MM.1S (cell line): Measurements from ENCODE around the gene KDSR.

Experiments
- EZH2 ChIP-seq: fragments of 300-600 bp; sonication (generic); optimal IDR thresholded peaks from 2 replicates; pipeline ENCODE3; 2017; ENCODE audit warnings: low read depth, mild to moderate bottlenecking, antibody characterized with exemption, low read length, mixed read lengths
- EZH2phosphoT487 ChIP-seq: fragments of 300-600 bp; sonication (generic); IDR thresholded peaks from 2 replicates; pipeline ENCODE4 v1.6.1; 2018; ENCODE audit warnings: antibody characterized with exemption, low read length
- TF ChIP-seq, protein P1 (sequence below): fragments of 300-600 bp; sonication (generic); IDR thresholded peaks from 2 replicates; pipeline ENCODE4 v1.5.1; 2016; ENCODE audit warnings: antibody characterized with exemption, low read length, mixed read lengths

- TF ChIP-seq, protein P1, sequence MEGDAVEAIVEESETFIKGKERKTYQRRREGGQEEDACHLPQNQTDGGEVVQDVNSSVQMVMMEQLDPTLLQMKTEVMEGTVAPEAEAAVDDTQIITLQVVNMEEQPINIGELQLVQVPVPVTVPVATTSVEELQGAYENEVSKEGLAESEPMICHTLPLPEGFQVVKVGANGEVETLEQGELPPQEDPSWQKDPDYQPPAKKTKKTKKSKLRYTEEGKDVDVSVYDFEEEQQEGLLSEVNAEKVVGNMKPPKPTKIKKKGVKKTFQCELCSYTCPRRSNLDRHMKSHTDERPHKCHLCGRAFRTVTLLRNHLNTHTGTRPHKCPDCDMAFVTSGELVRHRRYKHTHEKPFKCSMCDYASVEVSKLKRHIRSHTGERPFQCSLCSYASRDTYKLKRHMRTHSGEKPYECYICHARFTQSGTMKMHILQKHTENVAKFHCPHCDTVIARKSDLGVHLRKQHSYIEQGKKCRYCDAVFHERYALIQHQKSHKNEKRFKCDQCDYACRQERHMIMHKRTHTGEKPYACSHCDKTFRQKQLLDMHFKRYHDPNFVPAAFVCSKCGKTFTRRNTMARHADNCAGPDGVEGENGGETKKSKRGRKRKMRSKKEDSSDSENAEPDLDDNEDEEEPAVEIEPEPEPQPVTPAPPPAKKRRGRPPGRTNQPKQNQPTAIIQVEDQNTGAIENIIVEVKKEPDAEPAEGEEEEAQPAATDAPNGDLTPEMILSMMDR: no peak
- TF ChIP-seq EZH2phosphoT487: no peak
- TF ChIP-seq EZH2: no peak
These were observed 69.2 kb downstream of the KDSR start for GRCh38 chr18:63297687-63298399.
